Keratinocyte (primary cell): ENCODE measurements around the gene DIPK1A. TPM values are rescaled to one million over a fixed set of nuclear protein-coding genes. Genes with fewer than 3 reads are reported as not detected.

Experiments
- DNase-seq: peaks from one replicate; pipeline ENCODE4 v3.0.0-alpha.2; 2011; ENCODE audit warnings: low read depth, missing footprints, low spot score
- FAIRE-seq: peaks from 2 replicates; lab custom pipeline; 2011; peaks lifted over from hg19 to GRCh38; lab: Jason Lieb, UNC
- H2AFZ ChIP-seq: 2 replicates; pipeline ENCODE4 v1.6.0; 2012; ENCODE audit warnings: low read length, control low read depth, inconsistent platforms; ENCODE audit not compliant: control insufficient read depth
- H3K27ac ChIP-seq: 2 replicates; pipeline ENCODE4 v1.5.1; 2011; ENCODE audit warnings: low read length; ENCODE audit not compliant: control insufficient read depth, insufficient read depth
- H3K27me3 ChIP-seq: 3 replicates; pipeline ENCODE4 v1.6.0; 2011; ENCODE audit warnings: low read length; ENCODE audit not compliant: control insufficient read depth, insufficient read depth; ENCODE audit errors: extremely low read depth
- H3K36me3 ChIP-seq, 2 experiments: 2 replicates in 1 of 2; 3 replicates in 1 of 2; pipeline ENCODE4 v1.5.1; 2011; ENCODE audit warnings: low read length in 2 of 2, mild to moderate bottlenecking in 1 of 2; ENCODE audit not compliant: control insufficient read depth in 2 of 2, insufficient read depth in 2 of 2; ENCODE audit errors: extremely low read depth in 1 of 2
- H3K4me1 ChIP-seq: 3 replicates; pipeline ENCODE4 v1.5.1; 2011; ENCODE audit warnings: low read length; ENCODE audit not compliant: control insufficient read depth, insufficient read depth; ENCODE audit errors: extremely low read depth
- H3K4me2 ChIP-seq: 3 replicates; pipeline ENCODE4 v1.6.0; 2011; ENCODE audit warnings: low read depth, low read length; ENCODE audit not compliant: control insufficient read depth, insufficient read depth; ENCODE audit errors: extremely low read depth
- H3K4me3 ChIP-seq, 3 experiments: fragments of 200-600 bp in 1 of 3; sonication (generic) in 1 of 3; 2 replicates in 2 of 3; 3 replicates in 1 of 3; pipeline ENCODE4 v1.5.1; 2011 to 2016; ENCODE audit warnings: low read length in 3 of 3, mild to moderate bottlenecking in 3 of 3, control low read depth in 2 of 3, inconsistent platforms in 1 of 3, low read depth in 1 of 3, mixed read lengths in 1 of 3, mixed run types in 1 of 3, moderate library complexity in 1 of 3; ENCODE audit not compliant: control insufficient read depth in 2 of 3, insufficient read depth in 2 of 3; ENCODE audit errors: extremely low read depth in 1 of 3
- H3K79me2 ChIP-seq: 2 replicates; pipeline ENCODE4 v1.6.0; 2012; ENCODE audit warnings: low read length; ENCODE audit not compliant: control insufficient read depth, insufficient read depth
- H3K9ac ChIP-seq: 3 replicates; pipeline ENCODE4 v1.6.0; 2011; ENCODE audit warnings: low read length; ENCODE audit not compliant: control insufficient read depth, insufficient read depth; ENCODE audit errors: extremely low read depth
- H3K9me1 ChIP-seq: 3 replicates; pipeline ENCODE4 v1.6.0; 2011; ENCODE audit warnings: low read length; ENCODE audit not compliant: control insufficient read depth, insufficient read depth; ENCODE audit errors: extremely low read depth
- H3K9me3 ChIP-seq: 2 replicates; pipeline ENCODE4 v1.5.1; 2012; ENCODE audit warnings: low read depth, low read length; ENCODE audit not compliant: control insufficient read depth
- H4K20me1 ChIP-seq: 3 replicates; pipeline ENCODE4 v1.6.0; 2011; ENCODE audit warnings: low read length; ENCODE audit not compliant: control insufficient read depth, insufficient read depth; ENCODE audit errors: extremely low read depth
- EZH2 ChIP-seq: IDR thresholded peaks from one replicate; pipeline ENCODE4 v1.6.1; 2012; ENCODE audit warnings: inconsistent platforms, mild to moderate bottlenecking, low read length, moderate library complexity
- dilution Hi-C: fragments of 300-500 bp; cut with MboI; formaldehyde crosslinking; loops from one replicate; pipeline ENCODE4 v1.7.0; 2020; ENCODE audit warnings: low sequenced_read_pairs; ENCODE audit not compliant: extremely low pct_ligation_motif_present
- polyA plus RNA-seq, 5 experiments: library from polyadenylated mRNA; depleted of rRNA in 3 of 5; stranded (reverse) in 3 of 5; stranded (forward) in 1 of 5; unstranded in 1 of 5; fragments of >200 nt; gene quantifications; 1 replicate in 1 of 5; 2 replicates in 3 of 5; 3 replicates in 1 of 5; pipeline versions ENCODE4 v1.2.1 to v1.2.3, GENCODE V29; 2011 to 2012; ENCODE audit warnings: missing spikeins in 2 of 5, low read depth in 1 of 5, low replicate concordance in 1 of 5
- TF ChIP-seq, protein P1 (sequence below), 3 experiments: IDR thresholded peaks in 1 of 3; conservative IDR thresholded peaks in 1 of 3; optimal IDR thresholded peaks in 1 of 3; 2 replicates in 2 of 3; 3 replicates in 1 of 3; pipeline versions ENCODE3 to v1.5.1; 2011; ENCODE audit warnings: low read length in 3 of 3, mild to moderate bottlenecking in 3 of 3, moderate library complexity in 2 of 3, control low read depth in 1 of 3, inconsistent platforms in 1 of 3; ENCODE audit not compliant: insufficient read depth in 2 of 3; ENCODE audit errors: extremely low read depth in 1 of 3

The DIPK1A gene
- polyA plus RNA-seq, 1 donor (not counting 4 experiments of a cell fraction or from before 2014, with no cell fraction given), result 22.0 TPM

- dilution Hi-C loops, result no loop called here
- no peak for FAIRE-seq
- H3K36me3 ChIP-seq, result peaks cover 24 to 33% of the 10 kb centered on the region in 2 experiments
Observed at GRCh38 chr1:92843429-92844352, 117.6 kb downstream of the DIPK1A start.

GRCh38 chr1:92843046-92843423 lies 118.2 kb downstream of the DIPK1A start:
- Histone ChIP-seq H3K4me3 (no peak overlapping the region), H3K4me1 (peaks cover 9% of the 10 kb centered on the region), H3K27ac (no peak overlapping the region), H3K9me1 (no peaks in the 10 kb centered on the region), H3K79me2 (peaks cover 27% of the 10 kb centered on the region), H4K20me1 (peaks cover 25% of the 10 kb centered on the region), H3K36me3 (peaks cover 26 to 33% of the 10 kb centered on the region in 2 experiments), H3K9me3 (no peaks in the 10 kb centered on the region), H3K27me3 (no peaks in the 10 kb centered on the region), H2AFZ (no peak overlapping the region), H3K9ac (no peak overlapping the region), H3K4me2 (no peak overlapping the region)
- TF ChIP-seq, protein P1, sequence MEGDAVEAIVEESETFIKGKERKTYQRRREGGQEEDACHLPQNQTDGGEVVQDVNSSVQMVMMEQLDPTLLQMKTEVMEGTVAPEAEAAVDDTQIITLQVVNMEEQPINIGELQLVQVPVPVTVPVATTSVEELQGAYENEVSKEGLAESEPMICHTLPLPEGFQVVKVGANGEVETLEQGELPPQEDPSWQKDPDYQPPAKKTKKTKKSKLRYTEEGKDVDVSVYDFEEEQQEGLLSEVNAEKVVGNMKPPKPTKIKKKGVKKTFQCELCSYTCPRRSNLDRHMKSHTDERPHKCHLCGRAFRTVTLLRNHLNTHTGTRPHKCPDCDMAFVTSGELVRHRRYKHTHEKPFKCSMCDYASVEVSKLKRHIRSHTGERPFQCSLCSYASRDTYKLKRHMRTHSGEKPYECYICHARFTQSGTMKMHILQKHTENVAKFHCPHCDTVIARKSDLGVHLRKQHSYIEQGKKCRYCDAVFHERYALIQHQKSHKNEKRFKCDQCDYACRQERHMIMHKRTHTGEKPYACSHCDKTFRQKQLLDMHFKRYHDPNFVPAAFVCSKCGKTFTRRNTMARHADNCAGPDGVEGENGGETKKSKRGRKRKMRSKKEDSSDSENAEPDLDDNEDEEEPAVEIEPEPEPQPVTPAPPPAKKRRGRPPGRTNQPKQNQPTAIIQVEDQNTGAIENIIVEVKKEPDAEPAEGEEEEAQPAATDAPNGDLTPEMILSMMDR (optimal IDR thresholded peaks at IDR 0.05 in 1 of 3, IDR thresholded peaks at IDR 0.05 in 1 of 3, conservative IDR thresholded peaks at IDR 0.05 in 1 of 3; ENCODE audit: extremely low read depth in 1 of 3, insufficient read depth in 2 of 3, low read length in 3 of 3), result no peak
- TF ChIP-seq EZH2, result no peak
- DNase-seq (no peak), FAIRE-seq (no peak)
- dilution Hi-C loops, result no loop called here

More at GRCh38 chr1:92843429-92844352, 117.6 kb downstream of the DIPK1A start:
- Histone ChIP-seq H3K4me3 (no peak overlapping the region), H2AFZ (no peak overlapping the region), H3K27ac (no peak overlapping the region), H3K9ac (no peak overlapping the region), H4K20me1 (peaks cover 20% of the 10 kb centered on the region), H3K9me1 (no peaks in the 10 kb centered on the region), H3K4me2 (no peak overlapping the region), H3K79me2 (peaks cover 20% of the 10 kb centered on the region), H3K4me1 (peaks cover 12% of the 10 kb centered on the region), H3K27me3 (no peaks in the 10 kb centered on the region), H3K9me3 (no peaks in the 10 kb centered on the region)
- DNase-seq, result no peak
- TF ChIP-seq, protein P1 (optimal IDR thresholded peaks at IDR 0.05 in 1 of 3, IDR thresholded peaks at IDR 0.05 in 1 of 3, conservative IDR thresholded peaks at IDR 0.05 in 1 of 3; ENCODE audit: extremely low read depth in 1 of 3, insufficient read depth in 2 of 3, low read length in 3 of 3), result no peak
- TF ChIP-seq EZH2, result no peak
